Measurements from ENCODE around the gene ISCA2.

Gene ISCA2

DNA sequence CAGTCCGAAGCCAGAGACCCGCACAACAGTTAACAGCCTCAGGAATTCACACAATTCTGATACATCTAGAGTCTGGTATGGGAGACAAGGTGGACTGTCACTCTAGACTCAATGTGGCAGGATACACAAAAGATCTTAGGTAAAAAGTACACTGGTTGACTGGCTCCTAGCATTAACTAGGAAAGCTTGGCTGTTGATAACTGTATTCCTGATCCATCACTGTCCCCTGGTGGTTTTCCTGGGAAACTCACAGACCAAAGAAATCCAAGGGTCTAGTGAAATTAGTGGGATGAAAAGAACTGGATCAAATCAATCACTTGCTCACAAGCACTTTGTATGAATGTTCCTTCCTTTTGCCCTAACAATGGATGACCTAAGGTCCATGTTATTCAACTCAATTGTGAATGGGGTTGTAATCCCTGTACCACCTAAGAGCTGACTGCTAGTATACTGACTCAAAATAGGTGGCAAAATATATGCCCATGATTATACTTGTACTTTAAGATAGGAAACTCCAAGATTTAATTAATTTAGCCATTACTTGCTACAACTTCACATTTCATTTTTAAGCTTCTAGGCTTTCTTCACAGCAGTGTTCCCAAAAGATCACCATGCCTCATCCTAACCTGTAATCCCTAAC, 14.4 kb upstream of the ISCA2 start:
- POLR2A ChIA-PET (ENCODE audit: low non-redundant PET) = no interaction called here
- no peak overlapping the region for H3K27ac ChIP-seq
- CTCF ChIA-PET = no interaction called here
- DNase-seq (ENCODE audit: low spot score) = no peak
- TF ChIP-seq, protein P1, sequence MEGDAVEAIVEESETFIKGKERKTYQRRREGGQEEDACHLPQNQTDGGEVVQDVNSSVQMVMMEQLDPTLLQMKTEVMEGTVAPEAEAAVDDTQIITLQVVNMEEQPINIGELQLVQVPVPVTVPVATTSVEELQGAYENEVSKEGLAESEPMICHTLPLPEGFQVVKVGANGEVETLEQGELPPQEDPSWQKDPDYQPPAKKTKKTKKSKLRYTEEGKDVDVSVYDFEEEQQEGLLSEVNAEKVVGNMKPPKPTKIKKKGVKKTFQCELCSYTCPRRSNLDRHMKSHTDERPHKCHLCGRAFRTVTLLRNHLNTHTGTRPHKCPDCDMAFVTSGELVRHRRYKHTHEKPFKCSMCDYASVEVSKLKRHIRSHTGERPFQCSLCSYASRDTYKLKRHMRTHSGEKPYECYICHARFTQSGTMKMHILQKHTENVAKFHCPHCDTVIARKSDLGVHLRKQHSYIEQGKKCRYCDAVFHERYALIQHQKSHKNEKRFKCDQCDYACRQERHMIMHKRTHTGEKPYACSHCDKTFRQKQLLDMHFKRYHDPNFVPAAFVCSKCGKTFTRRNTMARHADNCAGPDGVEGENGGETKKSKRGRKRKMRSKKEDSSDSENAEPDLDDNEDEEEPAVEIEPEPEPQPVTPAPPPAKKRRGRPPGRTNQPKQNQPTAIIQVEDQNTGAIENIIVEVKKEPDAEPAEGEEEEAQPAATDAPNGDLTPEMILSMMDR (conservative IDR thresholded peaks at IDR 0.05; ENCODE audit: low read depth) = peak; percentile 24; the same call in 1 of the 2 replicates

DNA sequence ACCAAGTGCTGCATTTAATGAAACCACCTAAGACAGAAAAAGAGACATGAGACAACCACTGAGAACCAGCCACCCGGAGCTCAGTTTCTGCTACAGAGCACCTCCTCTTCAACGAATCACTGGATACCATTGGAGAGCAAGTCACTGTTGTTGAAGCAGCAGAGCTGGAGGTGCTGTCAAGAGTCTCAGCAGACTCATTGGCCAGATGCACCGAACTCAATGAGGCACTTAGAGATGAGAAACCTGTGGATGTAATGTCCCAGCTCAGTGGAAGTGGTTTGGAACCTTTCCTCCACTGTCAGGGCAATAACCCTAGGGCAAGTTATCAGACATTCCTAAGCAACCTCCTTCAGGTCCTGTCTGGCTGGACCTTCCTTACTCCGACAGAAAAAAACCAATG, 13.5 kb upstream of the ISCA2 start:
- ChIA-PET POLR2A (ENCODE audit: low non-redundant PET) (no interaction called here), CTCF (interaction anchor here (0.7 kb wide), 1 partner anchor 67 kb away, joined by 4 read pairs; no protein-coding TSS in a partner anchor)
- TF ChIP-seq, protein P1 (conservative IDR thresholded peaks at IDR 0.05; ENCODE audit: low read depth) = no peak

DNA sequence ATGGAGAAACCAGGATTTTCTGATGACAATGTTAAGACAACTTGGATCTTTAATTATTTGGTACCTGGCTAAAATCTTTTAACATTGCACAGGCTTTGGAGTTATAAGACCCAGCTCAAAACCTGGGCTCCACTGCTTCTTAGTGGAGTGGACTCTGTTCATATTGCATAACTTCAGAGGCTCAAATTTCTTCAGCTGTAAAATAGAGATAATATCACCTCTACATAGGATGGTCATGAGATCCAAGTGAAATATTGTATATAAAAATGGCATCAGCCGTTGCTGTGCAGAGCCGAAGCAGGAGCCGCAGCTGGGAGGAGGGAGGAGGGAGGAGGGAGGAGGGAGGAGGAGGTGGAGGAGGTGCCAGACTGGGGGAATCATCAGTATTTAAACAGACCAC, 11.0 kb upstream of the ISCA2 start:
- no peak overlapping the region for H3K27ac ChIP-seq
- ChIA-PET CTCF (interaction anchor here (0.5 to 1.2 kb wide), 2 partner anchors 130 to 212 kb away, joined by 3 read pairs; partner anchors contain the start of gene LTBP2), POLR2A (ENCODE audit: low non-redundant PET) (no interaction called here)
- DNase-seq (ENCODE audit: low spot score) = no peak
- TF ChIP-seq, protein P1 (conservative IDR thresholded peaks at IDR 0.05; ENCODE audit: low read depth) = no peak

More for the DNA sequence above, 13.5 kb upstream of the ISCA2 start:
- no peak overlapping the region for H3K27ac ChIP-seq
- DNase-seq (ENCODE audit: low spot score) = no peak

DNA sequence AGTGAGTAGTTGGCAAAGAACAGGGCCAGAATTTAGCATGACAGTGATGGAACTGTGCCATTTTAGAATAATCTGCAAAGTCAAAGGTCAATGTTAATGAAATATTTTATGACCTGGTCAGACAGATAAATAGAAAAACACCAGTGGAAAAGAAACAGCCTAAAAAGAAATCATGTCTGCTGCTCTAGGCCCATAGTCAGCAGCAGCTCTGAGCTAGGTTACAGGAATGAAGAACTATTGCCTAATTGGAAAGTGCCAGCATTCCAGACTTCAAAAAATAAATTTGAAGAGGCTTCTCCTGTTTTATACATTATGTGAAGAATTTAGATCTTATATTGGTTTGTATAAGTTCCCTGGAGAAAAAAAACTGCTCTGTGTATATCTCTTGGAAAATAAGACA, 10.2 kb upstream of the ISCA2 start:
- POLR2A ChIA-PET (ENCODE audit: low non-redundant PET) = no interaction called here
- TF ChIP-seq, protein P1 (conservative IDR thresholded peaks at IDR 0.05; ENCODE audit: low read depth) = no peak
- DNase-seq (ENCODE audit: low spot score) = no peak
- no peak overlapping the region for H3K27ac ChIP-seq
- CTCF ChIA-PET = interaction anchor here (1.2 kb wide), 1 partner anchor 129 kb away, joined by 3 read pairs; the partner anchor contains the start of gene LTBP2

DNA sequence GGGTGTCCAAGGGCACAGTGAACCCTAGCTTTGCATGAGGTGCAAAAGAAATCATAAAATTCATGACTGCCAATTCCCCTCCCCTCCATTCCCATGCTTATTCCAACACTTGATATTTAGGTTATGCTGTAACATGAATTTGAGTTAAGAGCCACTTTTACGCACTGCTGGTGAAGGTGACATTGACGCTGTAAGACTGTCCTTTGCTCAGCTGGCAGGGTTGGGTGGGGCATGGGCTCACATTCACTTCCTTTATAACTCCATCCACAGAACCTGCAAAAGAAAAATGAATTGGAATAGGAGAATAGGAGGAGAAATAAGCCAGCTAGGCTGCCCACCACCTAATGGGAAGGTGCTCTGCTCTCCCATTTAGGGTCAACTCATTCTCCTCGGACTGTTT, 7.4 kb upstream of the ISCA2 start:
- POLR2A ChIA-PET (ENCODE audit: low non-redundant PET) = no interaction called here
- no peak for DNase-seq (ENCODE audit: low spot score)
- no peak overlapping the region for H3K27ac ChIP-seq
- TF ChIP-seq, protein P1 (conservative IDR thresholded peaks at IDR 0.05; ENCODE audit: low read depth) = no peak
- CTCF ChIA-PET = no interaction called here

DNA sequence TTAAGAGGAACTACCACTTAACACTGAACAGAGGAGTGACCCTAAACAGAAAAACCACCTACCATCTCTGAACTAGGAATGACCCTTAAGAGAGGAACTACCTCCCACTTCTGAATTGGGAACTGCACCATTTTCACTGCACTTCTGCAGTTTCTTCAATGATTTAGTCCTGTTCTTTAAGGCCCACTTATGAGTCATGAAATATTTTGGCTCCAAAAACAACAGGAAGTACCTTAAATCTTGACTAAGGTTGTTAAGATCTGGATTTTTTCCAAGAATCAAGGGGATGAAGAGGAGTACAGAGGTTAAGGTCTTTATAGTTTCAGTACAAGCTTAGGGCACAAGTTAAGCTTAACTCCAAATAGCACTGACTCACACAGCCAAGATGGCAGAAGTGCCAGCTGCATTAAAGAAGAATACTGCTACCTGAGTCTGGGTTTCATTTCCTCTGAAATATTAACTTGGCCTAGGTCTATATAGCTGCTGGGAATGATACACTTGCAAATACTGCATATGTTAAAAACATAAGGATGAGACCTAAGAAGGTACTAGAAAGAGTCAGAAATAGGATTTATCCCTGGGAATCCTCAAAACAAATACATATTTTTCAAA, 4.7 kb upstream of the ISCA2 start:
- DNase-seq (ENCODE audit: low spot score) = peak; percentile 60
- ChIA-PET CTCF (interaction anchor here (0.7 kb wide), 1 partner anchor 97 kb away, joined by 3 read pairs; no protein-coding TSS in a partner anchor), POLR2A (ENCODE audit: low non-redundant PET) (no interaction called here)
- peak overlapping the region; percentile 74 for H3K27ac ChIP-seq
- TF ChIP-seq, protein P1 (conservative IDR thresholded peaks at IDR 0.05; ENCODE audit: low read depth) = no peak

Measured in RWPE1 (cell line).